IMR-90 (cell line): ENCODE results near the gene TOGARAM1.

ENCODE experiments used
- CEBPB ChIP-seq: IDR thresholded peaks from 2 replicates; pipeline ENCODE4 v1.6.1; 2012; ENCODE audit warnings: low read depth, low read length, improper control_type of control experiment
- CHD1 ChIP-seq: IDR thresholded peaks from 2 replicates; pipeline ENCODE4 v1.6.1; 2012; ENCODE audit warnings: low read depth, low read length, improper control_type of control experiment
- CTCF ChIP-seq: conservative IDR thresholded peaks from 2 replicates; pipeline ENCODE4 v1.5.1; 2012; ENCODE audit warnings: mild to moderate bottlenecking, low read depth, low read length, improper control_type of control experiment
- MAFK ChIP-seq: IDR thresholded peaks from 2 replicates; pipeline ENCODE4 v1.6.1; 2012; ENCODE audit warnings: low read depth, low read length, improper control_type of control experiment
- MAZ ChIP-seq: IDR thresholded peaks from 2 replicates; pipeline ENCODE4 v1.6.1; 2012; ENCODE audit warnings: low read depth, mild to moderate bottlenecking, low read length, improper control_type of control experiment, moderate library complexity, borderline replicate concordance
- MXI1 ChIP-seq: IDR thresholded peaks from 2 replicates; pipeline ENCODE4 v1.6.1; 2012; ENCODE audit warnings: low read depth, mild to moderate bottlenecking, low read length, moderate library complexity, borderline replicate concordance
- POLR2A ChIP-seq: IDR thresholded peaks from 2 replicates; pipeline ENCODE4 v1.6.1; 2012; ENCODE audit warnings: mild to moderate bottlenecking, low read depth, low read length
- RAD21 ChIP-seq: IDR thresholded peaks from 2 replicates; pipeline ENCODE4 v1.6.1; 2012; ENCODE audit warnings: low read length, improper control_type of control experiment
- RCOR1 ChIP-seq: IDR thresholded peaks from 2 replicates; pipeline ENCODE4 v1.6.1; 2012; ENCODE audit warnings: mild to moderate bottlenecking, low read length, improper control_type of control experiment; ENCODE audit not compliant: insufficient replicate concordance
- RFX5 ChIP-seq: IDR thresholded peaks from 2 replicates; pipeline ENCODE4 v1.8.0; 2012; ENCODE audit warnings: low read depth, mild to moderate bottlenecking, low read length, moderate library complexity
- SMC3 ChIP-seq: fragments of 150-350 bp; IDR thresholded peaks from 2 replicates; pipeline ENCODE4 v1.6.1; 2016; ENCODE audit warnings: low read depth, mild to moderate bottlenecking, antibody characterized with exemption, low read length, moderate library complexity
- USF2 ChIP-seq: fragments of 150-350 bp; IDR thresholded peaks from 2 replicates; pipeline ENCODE4 v1.6.1; 2017; ENCODE audit warnings: mild to moderate bottlenecking, antibody characterized with exemption, low read length, low read depth

GRCh38 chr14:45065540-45065939, 103.5 kb downstream of the TOGARAM1 start:
- no peak for TF ChIP-seq CTCF
- no peak for TF ChIP-seq CHD1
- no peak for TF ChIP-seq MXI1
- TF ChIP-seq RCOR1: no peak
- TF ChIP-seq CEBPB: no peak
- TF ChIP-seq POLR2A: no peak
- TF ChIP-seq RFX5: no peak
- no peak for TF ChIP-seq RAD21
- TF ChIP-seq USF2: no peak
- no peak for TF ChIP-seq MAZ
- no peak for TF ChIP-seq MAFK
- TF ChIP-seq SMC3: no peak
